ENCODE measurements around the gene BLOC1S5. TPM values are rescaled to one million over a fixed set of nuclear protein-coding genes. Genes with fewer than 3 reads are reported as not detected.

BLOC1S5 gene
- polyA plus RNA-seq, 1 donor (not counting 4 experiments of a cell fraction or from before 2014, with no cell fraction given): 8.8 TPM

GRCh38 chr6:8110725-8111124 lies 46.5 kb upstream of the BLOC1S5 start:
- TF ChIP-seq EZH2 (IDR thresholded peaks at IDR 0.05; ENCODE audit: low read length): no peak
- TF ChIP-seq CTCF (optimal IDR thresholded peaks at IDR 0.05 in 1 of 3, IDR thresholded peaks at IDR 0.05 in 1 of 3, conservative IDR thresholded peaks at IDR 0.05 in 1 of 3; ENCODE audit: extremely low read depth in 1 of 3, insufficient read depth in 2 of 3, low read length in 3 of 3): no peak
- Histone ChIP-seq H3K4me1 (ENCODE audit: control insufficient read depth, extremely low read depth, insufficient read depth, low read length) (peaks cover 10% of the 10 kb centered on the region), H3K4me3 (ENCODE audit: control insufficient read depth in 2 of 3, extremely low read depth in 1 of 3, insufficient read depth in 2 of 3, low read depth in 1 of 3, low read length in 3 of 3) (no peak overlapping the region), H3K9ac (ENCODE audit: control insufficient read depth, extremely low read depth, insufficient read depth, low read length) (no peak overlapping the region), H3K4me2 (ENCODE audit: control insufficient read depth, extremely low read depth, insufficient read depth, low read depth, low read length) (no peak overlapping the region), H3K79me2 (ENCODE audit: control insufficient read depth, insufficient read depth, low read length) (no peaks in the 10 kb centered on the region), H3K9me1 (ENCODE audit: control insufficient read depth, extremely low read depth, insufficient read depth, low read length) (no peaks in the 10 kb centered on the region), H3K27me3 (ENCODE audit: control insufficient read depth, extremely low read depth, insufficient read depth, low read length) (no peaks in the 10 kb centered on the region), H4K20me1 (ENCODE audit: control insufficient read depth, extremely low read depth, insufficient read depth, low read length) (no peaks in the 10 kb centered on the region), H3K27ac (ENCODE audit: control insufficient read depth, insufficient read depth, low read length) (no peak overlapping the region), H2AFZ (ENCODE audit: control insufficient read depth, low read length) (no peak overlapping the region), H3K36me3 (ENCODE audit: control insufficient read depth in 2 of 2, extremely low read depth in 1 of 2, insufficient read depth in 2 of 2, low read length in 2 of 2) (no peaks in the 10 kb centered on the region), H3K9me3 (ENCODE audit: control insufficient read depth, low read depth, low read length) (no peaks in the 10 kb centered on the region)
- DNase-seq (ENCODE audit: low read depth, low spot score): no peak
- no peak for FAIRE-seq
- dilution Hi-C loops (cut with MboI; ENCODE audit: extremely low pct_ligation_motif_present, low sequenced_read_pairs): no loop called here

- H3K4me2 ChIP-seq (ENCODE audit: control insufficient read depth, extremely low read depth, insufficient read depth, low read depth, low read length): no peak overlapping the region
- no peak overlapping the region for H3K27ac ChIP-seq (ENCODE audit: control insufficient read depth, insufficient read depth, low read length)
- H3K79me2 ChIP-seq (ENCODE audit: control insufficient read depth, insufficient read depth, low read length): no peaks in the 10 kb centered on the region
- dilution Hi-C loops (cut with MboI; ENCODE audit: extremely low pct_ligation_motif_present, low sequenced_read_pairs): no loop called here
- FAIRE-seq: no peak
- no peak for DNase-seq (ENCODE audit: low read depth, low spot score)
- H3K27me3 ChIP-seq (ENCODE audit: control insufficient read depth, extremely low read depth, insufficient read depth, low read length): no peaks in the 10 kb centered on the region
- H3K4me1 ChIP-seq (ENCODE audit: control insufficient read depth, extremely low read depth, insufficient read depth, low read length): peaks cover 10% of the 10 kb centered on the region
- no peaks in the 10 kb centered on the region for H4K20me1 ChIP-seq (ENCODE audit: control insufficient read depth, extremely low read depth, insufficient read depth, low read length)
- no peak for TF ChIP-seq EZH2 (IDR thresholded peaks at IDR 0.05; ENCODE audit: low read length)
- no peak for TF ChIP-seq CTCF (optimal IDR thresholded peaks at IDR 0.05 in 1 of 3, IDR thresholded peaks at IDR 0.05 in 1 of 3, conservative IDR thresholded peaks at IDR 0.05 in 1 of 3; ENCODE audit: extremely low read depth in 1 of 3, insufficient read depth in 2 of 3, low read length in 3 of 3)
- no peaks in the 10 kb centered on the region for H3K9me1 ChIP-seq (ENCODE audit: control insufficient read depth, extremely low read depth, insufficient read depth, low read length)
- no peaks in the 10 kb centered on the region for H3K36me3 ChIP-seq (ENCODE audit: control insufficient read depth in 2 of 2, extremely low read depth in 1 of 2, insufficient read depth in 2 of 2, low read length in 2 of 2)
- H3K9ac ChIP-seq (ENCODE audit: control insufficient read depth, extremely low read depth, insufficient read depth, low read length): no peak overlapping the region
- H3K4me3 ChIP-seq (ENCODE audit: control insufficient read depth in 2 of 3, extremely low read depth in 1 of 3, insufficient read depth in 2 of 3, low read depth in 1 of 3, low read length in 3 of 3): no peak overlapping the region
- H3K9me3 ChIP-seq (ENCODE audit: control insufficient read depth, low read depth, low read length): no peaks in the 10 kb centered on the region
- H2AFZ ChIP-seq (ENCODE audit: control insufficient read depth, low read length): no peak overlapping the region
Observed at GRCh38 chr6:8110117-8110721, 46.0 kb upstream of the BLOC1S5 start.
